Hepatocyte (in vitro differentiated cells): ENCODE measurements around the gene PHLDA2. TPM values are rescaled to one million over a fixed set of nuclear protein-coding genes. Genes with fewer than 3 reads are reported as not detected.

Source experiments
- DNase-seq: peaks from one replicate; pipeline ENCODE4 v3.0.0-alpha.2; 2016; ENCODE audit warnings: low spot score
- H2AFZ ChIP-seq: fragments of 200-600 bp; sonication (generic); 2 replicates; pipeline ENCODE4 v1.6.0; 2016; ENCODE audit warnings: antibody characterized with exemption, mild to moderate bottlenecking
- H3K27ac ChIP-seq: fragments of 200-600 bp; sonication (generic); 2 replicates; pipeline ENCODE4 v1.5.1; 2016; ENCODE audit warnings: mild to moderate bottlenecking
- H3K27me3 ChIP-seq: fragments of 200-600 bp; sonication (generic); 2 replicates; pipeline ENCODE4 v1.6.1; 2016
- H3K36me3 ChIP-seq: fragments of 200-600 bp; sonication (generic); replicated peaks from 2 replicates; pipeline ENCODE4 v1.5.1; 2016; ENCODE audit warnings: low read depth; ENCODE audit not compliant: insufficient read depth
- H3K4me1 ChIP-seq: fragments of 200-600 bp; sonication (generic); 2 replicates; pipeline ENCODE4 v1.5.1; 2016; ENCODE audit warnings: mild to moderate bottlenecking, moderate library complexity; ENCODE audit not compliant: insufficient read depth
- H3K4me2 ChIP-seq: fragments of 200-600 bp; sonication (generic); 2 replicates; pipeline ENCODE4 v1.6.0; 2016
- H3K4me3 ChIP-seq: fragments of 200-600 bp; sonication (generic); 2 replicates; pipeline ENCODE4 v1.5.1; 2016; ENCODE audit warnings: mild to moderate bottlenecking
- H3K79me2 ChIP-seq: fragments of 200-600 bp; sonication (generic); 2 replicates; pipeline ENCODE4 v1.6.0; 2017; ENCODE audit warnings: mild to moderate bottlenecking
- H3K9me2 ChIP-seq: fragments of 200-600 bp; sonication (generic); replicated peaks from 2 replicates; pipeline ENCODE4 v1.6.0; 2017; ENCODE audit warnings: mild to moderate bottlenecking; ENCODE audit not compliant: insufficient read depth
- H3K9me3 ChIP-seq: fragments of 200-600 bp; sonication (generic); 2 replicates; pipeline ENCODE4 v1.5.1; 2016; ENCODE audit warnings: low read depth, mild to moderate bottlenecking
- H4K20me1 ChIP-seq: fragments of 200-600 bp; sonication (generic); 2 replicates; pipeline ENCODE4 v1.6.0; 2016; ENCODE audit warnings: mild to moderate bottlenecking; ENCODE audit not compliant: insufficient read depth, poor library complexity, severe bottlenecking
- CTCF ChIP-seq: fragments of 200-600 bp; sonication (generic); IDR thresholded peaks from 2 replicates; pipeline ENCODE4 v1.5.1; 2016; ENCODE audit warnings: antibody characterized with exemption, mild to moderate bottlenecking; ENCODE audit not compliant: poor library complexity
- EZH2 ChIP-seq: fragments of 200-600 bp; sonication (generic); IDR thresholded peaks from 2 replicates; pipeline ENCODE4 v1.6.1; 2016; ENCODE audit warnings: antibody characterized with exemption, mild to moderate bottlenecking, borderline replicate concordance
- EZH2phosphoT487 ChIP-seq: fragments of 200-600 bp; sonication (generic); IDR thresholded peaks from one replicate; pipeline ENCODE4 v1.6.1; 2018; ENCODE audit warnings: antibody characterized with exemption, mild to moderate bottlenecking, low read depth, moderate library complexity; ENCODE audit not compliant: unreplicated experiment, severe bottlenecking
- WGBS: methylation state at CpG from one replicate; pipeline ENCODE4 v1.1.6; 2016; ENCODE audit warnings: low lambda C conversion rate; ENCODE audit errors: missing lambda C conversion rate; 5-methylcytosine and 5-hydroxymethylcytosine counted together
- polyA plus RNA-seq: library from polyadenylated mRNA; unstranded; fragments of >200 nt; fragmentation: Nextera tagmentation; extraction: Ambion mirVana; gene quantifications from 2 replicates; pipeline ENCODE4 v1.2.1, GENCODE V29; 2016
- total RNA-seq: library from RNA; depleted of rRNA; stranded (reverse); fragments of >200 nt; gene quantifications from 2 replicates; pipeline ENCODE4 v1.2.3, GENCODE V29; 2014

The PHLDA2 gene
- total and polyA plus RNA-seq, 2 experiments from 2014 or later, result 7.1 to 62.4 TPM

GRCh38 chr11:2951231-2952110 is 22.3 kb upstream of the PHLDA2 start:
- no peaks in the 10 kb centered on the region for H3K9me2 ChIP-seq
- H3K4me3 ChIP-seq, result no peak overlapping the region
- H3K27me3 ChIP-seq, result no peaks in the 10 kb centered on the region
- H3K27ac ChIP-seq, result no peak overlapping the region
- peaks cover 7% of the 10 kb centered on the region for H3K79me2 ChIP-seq
- no peak overlapping the region for H3K4me2 ChIP-seq
- H3K9me3 ChIP-seq, result no peaks in the 10 kb centered on the region
- no peaks in the 10 kb centered on the region for H3K4me1 ChIP-seq
- peaks cover 4% of the 10 kb centered on the region for H4K20me1 ChIP-seq
- 90% methylated on average over 9 of the region's 9 CpGs for WGBS
- TF ChIP-seq EZH2phosphoT487 (no peak), EZH2 (no peak), CTCF (no peak)
- no peak overlapping the region for H2AFZ ChIP-seq
- DNase-seq, result no peak
- peaks cover 19% of the 10 kb centered on the region for H3K36me3 ChIP-seq

GRCh38 chr11:2950825-2951224 is 21.6 kb upstream of the PHLDA2 start:
- Histone ChIP-seq H4K20me1 (peaks cover 3% of the 10 kb centered on the region), H3K27me3 (no peaks in the 10 kb centered on the region), H3K79me2 (peaks cover 7% of the 10 kb centered on the region), H3K27ac (no peak overlapping the region), H3K9me2 (no peaks in the 10 kb centered on the region), H3K4me3 (no peak overlapping the region), H3K36me3 (peaks cover 19% of the 10 kb centered on the region), H3K4me2 (no peak overlapping the region), H3K9me3 (no peaks in the 10 kb centered on the region), H3K4me1 (no peaks in the 10 kb centered on the region), H2AFZ (no peak overlapping the region)
- TF ChIP-seq CTCF, result no peak
- no peak for TF ChIP-seq EZH2phosphoT487
- no peak for TF ChIP-seq EZH2
- WGBS, result 97% methylated on average over 1 of the region's 1 CpG
- no peak for DNase-seq

- Histone ChIP-seq H3K27ac (no peak overlapping the region), H3K36me3 (peaks cover 19% of the 10 kb centered on the region), H3K4me2 (no peak overlapping the region), H3K4me1 (no peaks in the 10 kb centered on the region), H3K9me2 (no peaks in the 10 kb centered on the region), H3K79me2 (peaks cover 7% of the 10 kb centered on the region), H3K9me3 (no peaks in the 10 kb centered on the region), H3K4me3 (no peak overlapping the region), H3K27me3 (no peaks in the 10 kb centered on the region), H4K20me1 (peaks cover 6% of the 10 kb centered on the region), H2AFZ (no peak overlapping the region)
- 97% methylated on average over 11 of the region's 11 CpGs for WGBS
- no peak for DNase-seq
- TF ChIP-seq EZH2, result no peak
- TF ChIP-seq EZH2phosphoT487, result no peak
- no peak for TF ChIP-seq CTCF
These were observed 20.7 kb upstream of the PHLDA2 start for GRCh38 chr11:2949920-2950319.
